HL-60 (cell line): ENCODE data around the gene TANGO2.

Experiments used
- CTCF ChIP-seq: IDR thresholded peaks from one replicate; pipeline ENCODE4 v1.5.1; 2011; ENCODE audit warnings: low read length, control low read depth, inconsistent platforms; ENCODE audit not compliant: insufficient read depth
- POLR2AphosphoS5 ChIP-seq: IDR thresholded peaks from 2 replicates; pipeline ENCODE4 v1.6.1; 2012; ENCODE audit warnings: low read depth
- REST ChIP-seq: IDR thresholded peaks from 2 replicates; pipeline ENCODE4 v1.6.1; 2012; ENCODE audit warnings: low read depth; ENCODE audit not compliant: insufficient replicate concordance

DNA sequence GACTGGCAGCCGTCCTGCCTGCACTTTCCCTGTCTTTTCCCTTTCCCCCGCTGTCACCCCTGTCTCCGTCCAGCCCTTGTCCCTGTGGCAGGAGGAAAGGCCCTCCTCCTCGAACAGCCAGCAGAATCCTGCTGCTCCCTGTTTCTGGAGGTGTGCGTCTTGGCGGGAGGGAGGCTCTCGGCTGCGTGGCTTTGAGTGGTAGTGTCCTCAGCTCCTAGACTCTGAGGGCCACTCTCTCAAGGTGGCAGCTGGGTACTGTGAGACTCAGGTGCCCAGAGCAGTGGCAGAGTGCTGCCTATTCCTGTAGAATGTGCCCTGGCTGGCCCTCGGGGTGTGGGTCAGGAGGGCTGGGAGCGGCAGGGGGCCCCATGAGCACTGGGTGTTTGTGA lies 85.9 kb downstream of the TANGO2 start:
- TF ChIP-seq CTCF (no peak), POLR2AphosphoS5 (no peak), REST (no peak)
